SW480 (cell line): ENCODE measurements around the gene COL23A1.

Experiments
- DNase-seq: peaks from one replicate; pipeline ENCODE4 v3.0.0-alpha.2; 2016; ENCODE audit warnings: low spot score

The COL23A1 gene

DNA sequence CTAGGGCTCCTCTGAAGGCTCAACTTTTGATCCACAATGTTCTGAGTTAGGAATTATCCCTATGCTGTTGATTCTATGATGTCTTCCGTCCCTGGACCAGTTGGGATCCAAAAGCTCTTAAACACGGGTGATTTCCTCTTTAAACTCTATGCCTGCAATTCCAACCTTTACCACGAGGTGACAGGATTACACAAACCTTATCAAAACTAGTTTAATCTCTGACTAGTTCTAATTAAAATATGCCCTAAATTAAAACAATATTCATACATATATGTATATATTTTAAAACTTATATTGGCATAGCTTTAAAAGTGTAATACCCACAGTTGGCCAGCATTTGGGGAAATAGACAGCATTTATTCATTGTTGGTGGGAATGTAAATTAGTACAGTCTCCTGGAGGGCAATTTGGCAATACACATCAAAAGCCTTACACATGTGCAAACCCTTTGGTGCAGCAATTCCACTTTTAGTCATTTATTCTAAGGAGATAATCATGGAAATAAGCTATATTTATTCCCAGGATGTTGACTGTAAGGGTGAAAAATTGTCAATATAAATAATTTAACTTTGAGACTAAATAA, 306.0 kb downstream of the COL23A1 start:
- no peak for DNase-seq

DNA sequence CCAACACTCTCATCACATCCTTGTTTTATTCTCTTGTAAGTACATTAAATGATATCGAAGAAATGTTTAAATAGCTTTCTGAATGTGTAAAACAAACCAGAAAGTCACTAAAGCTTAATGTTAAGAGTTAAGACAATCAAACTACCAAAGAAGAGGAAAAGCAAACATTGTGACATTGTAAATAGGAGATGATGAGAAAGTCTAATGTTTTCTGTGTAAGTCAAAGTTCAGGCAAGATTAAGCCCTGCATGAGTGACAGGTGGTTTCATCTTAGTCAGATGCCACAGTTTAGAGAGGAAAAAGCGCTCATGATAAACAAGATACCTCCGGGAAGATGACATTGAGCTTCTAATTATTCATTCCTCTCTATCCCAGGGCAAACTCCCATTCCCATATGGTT, 306.7 kb downstream of the COL23A1 start:
- no peak for DNase-seq

DNA sequence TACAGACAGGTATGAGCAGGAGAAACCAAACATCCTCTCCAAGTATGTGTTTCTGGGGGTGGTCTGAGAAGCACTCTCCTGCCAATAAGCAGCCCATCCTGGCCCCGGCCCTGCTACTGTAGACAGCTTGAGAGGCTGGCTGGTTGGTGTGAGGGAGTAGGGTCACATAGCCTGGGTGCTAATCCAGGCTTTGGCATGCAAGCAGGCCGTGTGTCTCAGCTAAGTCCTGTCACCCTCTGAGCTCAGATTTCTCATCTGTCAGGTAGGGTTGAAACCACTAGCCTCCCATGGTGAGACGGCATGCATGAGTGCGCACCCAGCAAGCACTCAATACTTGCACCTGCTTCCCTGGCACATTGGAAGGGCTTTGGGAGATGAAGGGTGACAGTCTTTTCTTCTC, 307.8 kb downstream of the COL23A1 start:
- DNase-seq: no peak

DNA sequence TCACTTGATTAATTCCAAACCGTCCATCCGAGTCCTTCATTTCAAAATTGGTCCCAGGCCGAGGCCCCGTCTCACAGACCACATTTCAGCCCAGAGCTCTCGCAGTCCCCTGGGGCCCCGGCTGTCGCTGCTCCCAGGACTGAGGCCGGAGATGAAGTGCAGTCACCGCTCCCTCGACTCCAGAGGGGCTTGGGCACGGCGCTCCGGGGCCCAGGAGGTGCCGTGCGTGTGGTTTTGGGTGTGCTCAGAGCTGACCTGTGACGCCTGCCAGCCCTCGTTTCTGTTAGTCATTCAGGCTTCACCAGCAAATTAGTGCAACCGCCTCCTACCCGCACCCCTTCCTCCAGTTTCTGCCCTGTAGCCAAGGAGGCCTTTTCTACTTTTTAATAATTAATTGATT, 308.9 kb downstream of the COL23A1 start:
- no peak for DNase-seq

DNA sequence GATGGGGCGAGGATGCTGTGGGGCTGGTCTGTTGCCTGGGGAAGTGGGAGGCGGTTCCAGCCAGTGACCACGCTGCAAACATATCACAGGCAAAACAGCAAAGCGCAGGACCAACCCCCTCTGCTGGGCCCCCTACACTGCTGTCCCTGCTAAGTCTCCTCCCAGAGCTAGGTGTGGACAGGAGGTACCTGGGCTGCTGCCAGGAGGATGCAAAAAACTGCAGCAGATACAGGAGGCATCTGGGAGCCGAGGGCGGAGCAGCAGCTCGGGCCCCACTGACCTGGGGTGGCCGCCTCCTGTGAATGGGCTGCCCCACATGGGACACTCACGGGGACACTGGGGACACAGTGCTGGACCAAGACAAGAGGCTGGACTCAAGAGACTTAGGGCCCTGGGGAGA, 309.6 kb downstream of the COL23A1 start:
- DNase-seq: no peak

DNA sequence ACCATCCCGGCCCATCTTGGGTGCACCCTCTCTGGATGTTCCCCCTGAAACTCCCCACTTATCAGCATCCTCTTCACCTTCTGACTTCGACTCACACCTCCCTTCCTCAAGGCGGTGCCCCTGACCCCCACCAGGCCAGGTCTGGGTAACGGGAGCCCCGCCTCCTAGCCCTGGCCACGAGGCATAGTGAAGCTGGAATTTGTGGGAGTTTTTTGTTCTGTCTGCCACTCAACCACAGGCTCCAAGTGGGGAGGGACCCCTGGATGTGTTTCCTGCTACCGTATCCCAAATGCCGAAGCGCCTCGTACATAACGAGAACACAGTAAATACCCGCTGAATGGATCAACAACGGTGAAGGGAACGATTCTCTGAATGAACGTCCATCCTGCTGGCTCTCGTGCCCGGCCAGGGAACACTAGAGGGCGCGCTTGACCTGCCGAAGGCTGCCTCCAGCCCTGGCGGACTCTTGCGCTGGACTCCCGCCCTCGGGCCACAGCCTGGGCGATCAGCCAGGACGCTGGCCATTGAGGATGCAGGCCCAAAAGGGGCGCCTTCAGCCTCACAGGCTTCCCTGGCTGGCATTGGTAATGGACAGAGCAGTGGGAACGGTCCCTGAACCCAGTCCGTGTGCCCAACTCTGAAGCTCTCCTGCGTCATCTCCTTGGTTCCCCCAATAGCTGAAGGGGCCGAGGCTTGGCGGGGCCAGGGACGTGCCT, 310.3 kb downstream of the COL23A1 start:
- DNase-seq: peak; percentile 64

DNA sequence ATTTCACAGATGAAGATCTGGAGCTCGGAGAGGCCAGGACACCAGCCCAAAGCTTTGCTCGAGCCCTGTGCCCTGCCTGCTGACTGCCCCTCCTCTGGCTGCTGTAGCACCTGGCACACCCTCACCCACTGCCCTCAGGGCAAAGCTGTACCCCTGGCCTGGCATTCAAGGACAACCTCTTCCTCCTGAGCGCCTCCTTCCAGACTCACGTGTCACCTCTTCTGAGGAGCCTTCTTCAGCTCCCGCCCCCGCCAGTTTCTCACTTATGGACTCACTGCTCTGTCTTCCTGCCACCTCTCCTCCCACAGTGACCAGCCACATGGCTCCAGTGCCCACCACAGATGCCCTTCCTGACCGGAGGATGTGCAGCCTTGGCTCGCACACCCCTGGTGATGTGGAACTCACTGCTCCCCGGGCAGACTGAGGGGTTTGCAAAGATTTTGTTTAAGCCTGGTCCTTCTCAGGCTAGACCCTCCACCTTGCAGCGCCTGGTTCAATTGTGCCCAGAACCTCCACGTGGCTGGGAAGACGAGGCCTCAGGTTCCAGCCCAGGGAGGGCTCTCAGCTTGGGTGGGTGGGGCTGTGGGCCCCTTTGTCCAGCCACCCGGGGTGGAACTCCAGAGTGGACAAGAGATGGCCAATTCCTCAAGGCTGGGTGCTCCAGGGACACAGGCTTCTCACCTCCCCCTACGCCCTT, 311.0 kb downstream of the COL23A1 start:
- no peak for DNase-seq

DNA sequence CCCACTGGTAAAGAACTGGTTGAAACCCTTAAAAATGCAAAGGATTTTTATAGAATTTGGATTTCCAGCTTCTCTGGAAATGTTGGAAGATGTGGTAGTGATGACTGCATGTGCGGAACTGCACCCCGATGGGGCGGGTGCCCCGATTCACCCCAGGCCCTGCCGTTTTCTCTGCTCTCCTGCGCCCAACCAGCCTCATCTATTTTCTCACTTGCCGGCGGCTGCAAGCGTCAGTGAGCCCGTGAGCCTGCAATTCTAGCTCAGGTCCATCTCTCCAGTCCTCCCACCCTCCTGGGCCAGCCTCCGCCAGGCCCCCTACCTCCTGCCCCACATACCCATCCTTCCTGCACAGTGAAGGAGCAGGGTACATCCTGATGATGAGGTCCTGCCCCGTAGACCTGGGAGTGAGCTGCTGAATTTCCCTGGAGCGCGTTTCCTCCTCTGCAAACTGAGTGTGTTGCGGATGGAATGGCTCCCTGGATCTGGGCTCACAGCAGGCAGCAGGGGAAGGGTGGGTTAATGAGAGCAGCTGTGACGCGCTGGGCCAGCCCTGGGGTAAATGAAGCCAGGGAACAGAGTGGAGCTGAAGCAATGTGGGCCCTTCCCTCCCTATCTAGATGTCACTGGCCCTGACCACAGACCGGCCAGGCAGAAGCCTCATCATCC, 311.7 kb downstream of the COL23A1 start:
- DNase-seq: no peak

DNA sequence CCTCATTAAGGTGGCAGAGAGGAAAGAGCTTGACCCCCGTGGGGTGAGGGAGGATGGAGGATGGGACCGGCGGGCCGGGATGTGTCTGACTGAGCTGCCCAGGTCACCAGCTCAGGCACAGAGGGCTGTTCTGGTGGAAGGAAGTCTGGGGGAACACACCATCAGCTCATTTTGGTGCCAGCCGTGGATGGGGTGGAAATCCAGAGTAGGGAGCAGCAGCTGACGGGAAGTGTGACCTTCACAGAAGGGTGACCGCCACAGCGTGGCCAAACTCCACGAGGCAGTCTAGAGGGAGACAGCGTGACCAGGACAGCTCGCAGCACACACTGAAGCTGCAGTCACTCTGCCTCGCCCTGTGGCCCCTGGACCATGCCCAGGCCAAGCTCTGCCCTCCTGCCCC, 312.3 kb downstream of the COL23A1 start:
- no peak for DNase-seq

DNA sequence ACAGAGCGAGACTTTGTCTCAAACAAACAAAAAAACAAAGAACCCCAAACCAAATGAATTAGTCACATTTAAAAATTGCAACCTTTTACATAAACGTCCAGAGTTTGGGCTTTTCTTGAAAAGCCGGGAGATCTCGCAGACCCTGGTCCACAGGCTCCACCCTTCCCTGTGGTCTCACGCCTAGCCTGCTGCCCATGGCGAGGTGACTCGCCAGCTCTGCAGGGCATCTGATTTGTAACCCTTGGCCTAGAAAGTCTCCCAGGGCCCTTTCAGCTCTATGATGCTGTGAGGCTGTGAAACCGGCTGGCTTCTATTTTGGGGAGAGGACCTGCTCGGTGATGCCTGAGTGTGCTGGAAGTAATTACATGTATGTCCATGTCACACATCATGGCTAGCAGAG, 312.8 kb downstream of the COL23A1 start:
- no peak for DNase-seq

DNA sequence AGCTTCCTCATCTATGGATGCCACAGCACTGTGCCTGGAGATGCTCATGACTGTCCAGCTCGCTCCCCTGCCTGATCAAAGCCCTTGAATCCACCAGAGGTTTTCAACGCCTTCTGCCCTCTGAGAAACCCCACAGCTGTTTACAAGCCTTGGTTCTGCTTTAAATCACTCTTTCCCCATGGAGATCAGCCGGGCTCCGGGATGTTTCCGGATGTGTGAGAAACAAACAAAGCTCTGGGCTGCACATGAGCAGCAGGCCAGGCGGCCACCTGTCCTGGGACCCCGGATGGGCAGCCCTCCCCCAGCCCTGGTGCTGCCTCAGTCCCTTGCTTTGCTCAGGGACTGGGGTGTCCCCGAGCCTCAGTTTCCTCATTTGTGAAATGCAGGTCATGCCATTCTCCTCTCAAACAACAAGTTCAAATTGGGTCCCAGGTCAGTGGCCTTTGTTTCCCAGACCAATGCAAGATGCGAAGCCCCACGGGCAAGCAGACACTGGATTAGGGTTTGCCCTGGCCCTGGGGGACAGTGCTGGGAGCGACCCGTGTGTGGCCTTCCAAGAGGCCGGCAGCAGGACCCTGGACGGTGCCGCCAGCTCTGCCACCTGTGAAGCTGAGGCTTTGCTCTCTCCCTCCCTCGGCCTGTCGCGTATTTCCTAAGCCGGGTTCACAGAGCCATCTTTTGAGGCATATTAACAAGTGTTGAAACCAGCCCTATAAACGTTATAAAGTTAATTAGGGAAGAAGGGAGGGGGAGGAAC, 315.2 kb downstream of the COL23A1 start:
- no peak for DNase-seq

DNA sequence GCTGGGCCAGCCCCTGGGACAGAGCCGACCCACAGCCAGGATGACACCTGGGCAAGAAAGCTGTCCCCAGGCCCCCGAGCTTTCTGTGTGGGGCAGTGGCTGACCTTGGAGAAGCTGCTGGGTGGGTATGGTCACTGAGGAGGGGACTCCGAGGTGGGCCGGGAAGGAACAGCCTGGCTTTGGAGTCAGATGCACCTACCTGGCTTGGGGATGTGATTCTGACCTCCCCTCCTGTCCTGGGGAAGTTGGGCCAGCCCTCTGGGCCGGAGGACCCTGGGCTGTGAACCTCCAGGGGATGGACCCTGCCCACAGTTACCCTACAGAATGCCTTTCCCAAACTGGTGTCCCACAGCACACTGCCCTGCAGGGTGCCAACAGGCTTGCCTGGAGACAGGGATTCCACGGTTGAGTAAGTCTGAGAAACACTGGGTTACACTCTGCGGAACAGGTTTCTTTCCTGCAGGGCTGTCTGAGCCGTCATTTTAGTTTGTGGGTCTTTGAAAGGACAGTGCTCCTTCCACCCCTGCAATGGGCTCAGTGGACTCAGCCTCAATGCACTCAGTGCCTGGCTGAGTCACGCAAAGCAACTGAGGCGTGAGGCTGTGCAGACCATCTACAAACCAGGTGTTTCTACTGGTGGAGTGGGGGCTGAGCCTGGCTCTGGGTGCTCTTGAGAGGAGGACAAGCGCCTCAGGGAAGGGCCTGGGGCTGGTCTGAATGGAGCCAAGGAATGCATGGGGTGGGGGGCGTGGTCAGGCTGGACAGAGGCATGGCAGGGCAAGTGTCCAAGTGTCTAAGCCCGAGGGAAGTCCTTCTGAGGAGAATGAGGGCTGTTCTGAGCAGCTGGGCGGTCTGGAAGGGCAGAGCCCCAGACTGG, 316.3 kb downstream of the COL23A1 start:
- DNase-seq: no peak

DNA sequence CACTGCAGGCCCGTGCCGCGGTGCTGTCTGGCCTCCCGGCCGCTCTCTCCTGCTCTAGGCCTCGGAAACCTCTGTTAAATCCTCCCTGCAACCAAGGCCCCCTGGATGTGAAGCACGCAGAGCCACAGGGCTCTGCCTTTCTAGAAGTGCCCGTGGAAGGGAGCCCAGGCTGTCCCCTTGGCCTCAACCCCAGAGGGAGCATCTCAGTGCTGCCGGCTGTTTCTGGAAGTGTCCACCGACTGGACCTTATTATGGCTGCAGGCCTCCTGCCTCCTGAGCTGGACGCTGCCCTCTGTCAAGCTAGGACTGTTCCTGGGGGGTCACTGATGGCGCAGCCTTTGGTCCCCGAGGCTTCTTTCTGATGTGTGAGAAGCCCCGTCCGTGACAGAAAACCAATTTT, 317.2 kb downstream of the COL23A1 start:
- no peak for DNase-seq

DNA sequence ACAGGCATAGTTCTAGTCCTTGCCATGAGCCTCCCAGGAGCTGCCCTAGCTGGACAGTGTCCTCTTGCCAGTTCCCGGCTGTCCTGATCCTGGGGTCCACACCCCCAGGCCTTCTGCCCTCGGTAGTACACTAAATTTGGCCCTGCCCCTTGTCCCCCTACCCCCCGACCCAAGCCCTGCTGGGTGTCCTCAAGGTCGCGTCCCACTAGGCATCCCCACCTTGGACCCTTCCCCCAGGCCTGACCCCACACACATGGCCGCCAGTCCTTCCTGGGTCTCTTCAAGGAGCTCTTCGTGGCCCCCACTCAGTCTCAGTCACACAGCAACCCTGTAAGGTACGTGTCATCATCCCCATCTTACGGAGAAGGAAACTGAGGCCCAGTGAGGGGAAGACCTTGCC, 317.6 kb downstream of the COL23A1 start:
- DNase-seq: no peak

DNA sequence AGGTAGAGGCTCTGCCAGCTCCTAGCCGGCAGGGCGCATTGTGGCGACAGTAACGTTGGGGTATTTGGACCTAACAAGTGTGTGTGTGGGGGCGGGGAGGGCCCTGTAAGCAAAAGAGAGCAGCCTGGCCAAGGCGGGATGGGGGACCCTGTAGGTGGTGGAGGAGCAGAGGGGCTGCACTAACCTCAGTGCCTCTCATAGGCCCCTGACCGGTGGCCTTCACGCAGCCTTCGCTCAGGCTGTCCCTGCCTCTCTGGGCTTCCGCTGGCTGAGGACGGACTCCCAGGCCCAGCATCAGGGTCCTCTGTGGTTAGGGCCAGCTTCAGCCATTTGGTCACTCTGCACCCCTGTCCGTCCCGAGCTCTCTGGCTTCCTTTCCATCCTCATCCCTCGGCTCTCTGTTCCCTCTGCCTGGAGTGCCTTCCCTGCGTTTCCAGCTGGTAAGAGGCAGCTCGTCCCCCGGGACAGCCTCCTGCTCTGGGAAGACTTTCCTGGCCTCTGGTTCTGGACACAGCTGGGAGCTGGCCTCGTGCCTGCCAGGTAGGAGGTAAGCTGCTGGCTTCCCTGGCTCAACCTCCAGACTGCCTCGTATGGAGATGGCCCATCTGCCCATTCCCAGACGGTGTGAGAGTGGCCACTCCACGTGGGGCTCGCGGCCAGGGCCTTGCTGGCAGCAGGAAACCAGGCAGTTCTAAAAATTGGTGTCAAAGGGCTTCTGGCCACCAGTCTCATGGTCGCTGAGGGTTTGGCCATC, 318.3 kb downstream of the COL23A1 start:
- no peak for DNase-seq

DNA sequence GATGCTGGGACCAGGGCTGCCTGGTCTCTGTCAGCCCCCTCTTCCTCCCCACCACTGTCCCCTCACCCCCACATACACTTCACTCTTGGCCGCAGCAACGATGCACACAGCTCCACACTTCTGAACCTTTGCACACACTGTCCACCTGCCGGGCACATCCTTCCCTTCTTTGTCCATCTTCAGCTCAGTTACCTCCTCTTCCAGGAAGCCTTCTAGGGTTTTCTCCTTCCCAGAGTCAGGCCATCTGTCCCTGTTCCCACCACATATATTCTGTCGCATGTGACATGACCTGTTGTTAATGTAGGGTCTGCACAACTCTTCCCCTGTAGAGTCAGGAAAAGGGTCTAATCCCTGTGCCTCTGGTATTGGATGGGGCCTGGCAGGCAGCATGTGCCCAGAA, 319.0 kb downstream of the COL23A1 start:
- DNase-seq: no peak

DNA sequence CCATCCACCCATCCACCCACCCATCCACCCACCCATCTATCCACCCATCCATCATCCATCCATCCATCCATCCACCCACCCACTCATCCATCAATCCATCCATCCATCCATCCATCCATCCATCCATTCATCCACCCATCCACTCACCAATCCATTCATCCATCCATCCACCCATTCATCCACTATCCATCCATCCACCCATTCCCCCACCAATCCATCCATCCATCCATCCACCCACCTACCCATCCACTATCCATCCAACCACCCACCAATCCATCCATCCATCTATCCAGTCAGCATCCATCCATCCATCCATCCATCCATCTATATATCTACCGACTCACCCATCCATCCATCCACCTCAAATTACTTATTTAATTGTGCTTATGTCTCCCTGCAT, 320.7 kb downstream of the COL23A1 start:
- DNase-seq: no peak

DNA sequence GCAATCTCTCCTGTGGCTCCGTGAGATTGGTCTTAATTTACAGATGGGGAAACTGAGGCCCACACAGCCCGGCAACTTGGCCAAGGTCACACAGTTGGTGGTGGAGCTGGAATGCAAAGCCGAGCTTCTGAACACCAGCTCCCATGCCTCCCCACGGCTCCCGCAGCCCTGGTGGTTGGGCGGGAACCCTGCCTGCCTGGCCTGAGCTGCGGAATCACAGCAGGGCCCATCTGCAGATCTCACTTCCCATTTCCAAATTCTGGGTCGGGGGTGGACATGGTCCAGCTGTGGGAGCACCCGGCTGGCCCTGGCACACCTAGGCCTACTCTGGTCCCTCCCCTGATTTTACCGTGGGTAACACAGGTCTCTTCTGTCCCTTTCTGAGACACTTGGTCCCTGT, 322.3 kb downstream of the COL23A1 start:
- no peak for DNase-seq

DNA sequence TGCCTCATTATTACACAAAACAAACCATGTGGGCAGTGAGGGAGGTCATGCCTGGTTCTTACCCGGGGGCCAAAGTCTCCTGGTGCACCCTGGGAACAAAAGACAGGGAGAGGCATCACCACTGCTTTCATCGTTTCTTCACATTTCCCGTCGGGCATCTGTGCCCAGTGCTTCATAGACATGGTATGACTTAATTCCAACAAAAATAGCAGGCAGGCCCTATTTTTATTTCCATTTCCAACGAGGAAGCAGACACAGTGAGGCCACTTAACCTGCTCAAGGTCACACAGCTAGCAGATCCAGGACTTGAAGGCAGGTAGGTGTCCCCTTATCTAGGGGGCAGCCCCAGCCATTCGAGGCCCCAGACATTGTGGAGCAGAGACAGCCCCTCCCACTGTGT, 322.9 kb downstream of the COL23A1 start:
- DNase-seq: no peak

DNA sequence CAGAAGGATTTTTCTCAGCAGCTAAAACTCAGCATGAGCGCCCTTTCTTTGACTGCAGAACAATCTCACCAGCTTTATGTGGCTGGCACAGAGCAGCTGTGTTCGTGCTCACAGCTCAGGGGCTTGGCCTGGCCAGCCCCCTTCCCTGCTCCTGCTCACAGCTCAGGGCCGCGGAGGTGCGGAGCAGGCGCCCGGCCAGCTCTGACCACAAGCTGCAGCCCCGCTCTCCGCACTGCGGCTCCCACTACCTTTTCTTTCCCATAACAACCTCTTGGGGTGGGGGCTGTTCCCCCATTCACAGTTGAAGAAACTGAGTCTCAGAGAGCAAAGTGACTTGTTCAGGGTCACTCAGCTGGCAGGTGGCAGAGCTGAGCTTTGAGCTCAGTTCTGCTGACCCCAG, 323.6 kb downstream of the COL23A1 start:
- DNase-seq: no peak

DNA sequence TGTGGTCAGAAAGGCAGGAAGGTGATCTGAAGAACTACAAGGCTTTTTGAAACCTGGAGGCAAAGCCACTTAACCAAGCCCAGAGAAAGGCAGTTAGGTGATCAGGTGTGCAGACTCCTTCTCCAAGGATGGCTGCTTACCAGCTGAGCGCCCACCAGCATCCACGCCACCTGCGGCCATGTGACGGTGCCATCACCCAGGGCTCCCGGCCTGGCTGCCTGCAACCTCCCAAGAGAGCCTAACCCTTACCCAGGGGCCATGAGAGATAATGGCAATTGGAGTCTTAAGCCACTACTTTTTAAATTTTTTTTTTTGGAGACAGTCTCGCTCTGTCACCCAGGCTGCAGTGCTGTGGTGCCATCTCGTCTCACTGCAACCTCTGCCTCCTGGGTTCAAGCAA, 324.4 kb downstream of the COL23A1 start:
- DNase-seq: no peak
